A549 (cell line): ENCODE results near the gene TSTD1. TPM values are rescaled to one million over a fixed set of nuclear protein-coding genes. Genes with fewer than 3 reads are reported as not detected.

Experiments used
- ATAC-seq, 2 experiments: fragments of 200-7000 bp in 1 of 2; fragments of >200 bp in 1 of 2; cut with Nextera tagmentation in 1 of 2; cut with Tn5 transposase in 1 of 2; 3 replicates each; pipeline versions ENCODE4 v1.8.0 to v1.9.1; 2018 to 2020; ENCODE audit warnings: mild to moderate bottlenecking in 1 of 2, moderate library complexity in 1 of 2
- CTCF ChIA-PET: fragments of 300-600 bp; sonication (Branson Sonifier 250); formaldehyde crosslinking; extraction: SDS; loops from one replicate; lab custom pipeline; 2021; ENCODE audit warnings: antibody characterized with exemption, inconsistent platforms; lab: Yijun Ruan, JAX
- POLR2A ChIA-PET: fragments of 350-600 bp; formaldehyde crosslinking; extraction: SDS; loops from one replicate; lab custom pipeline; 2021; ENCODE audit warnings: antibody characterized with exemption, inconsistent platforms; lab: Yijun Ruan, JAX
- DNase-seq, 2 experiments: peaks; one replicate each; pipeline versions ENCODE4 v3.0.0 to v3.0.0-alpha.2; 2011 to 2016; ENCODE audit warnings: low read depth in 1 of 2, low spot score in 1 of 2
- FAIRE-seq: peaks from 2 replicates; lab custom pipeline; 2011; peaks lifted over from hg19 to GRCh38; lab: Jason Lieb, UNC
- H3K27ac ChIP-seq, 2 experiments: fragments of >200 bp; sonication (Bioruptor Twin); formaldehyde crosslinking; 3 replicates each; pipeline ENCODE4 v1.5.1; 2016 to 2017
- H3K4me1 ChIP-seq: fragments of >200 bp; sonication (Bioruptor Twin); formaldehyde crosslinking; 3 replicates; pipeline ENCODE4 v1.6.1; 2016
- H3K4me2 ChIP-seq: fragments of >200 bp; sonication (Bioruptor Twin); formaldehyde crosslinking; 3 replicates; pipeline ENCODE4 v1.6.1; 2016
- H3K4me3 ChIP-seq: fragments of >200 bp; sonication (Bioruptor Twin); formaldehyde crosslinking; 3 replicates; pipeline ENCODE4 v1.5.1; 2016
- H3K9me3 ChIP-seq: fragments of >200 bp; sonication (Bioruptor Twin); formaldehyde crosslinking; 3 replicates; pipeline ENCODE4 v1.6.1; 2016
- CBX2 ChIP-seq: fragments of 200-600 bp; sonication (generic); IDR thresholded peaks from 2 replicates; pipeline ENCODE4 v1.6.1; 2016; ENCODE audit warnings: low read depth, mild to moderate bottlenecking, borderline replicate concordance
- CBX8 ChIP-seq: fragments of 200-600 bp; sonication (generic); IDR thresholded peaks from 2 replicates; pipeline ENCODE4 v1.6.1; 2016
- CEBPB ChIP-seq, 2 experiments: fragments of >200 bp in 1 of 2; sonication (Bioruptor Twin) in 1 of 2; formaldehyde crosslinking in 1 of 2; IDR thresholded peaks; 2 replicates each; pipeline ENCODE4 v1.6.1; 2012 to 2016
- CTCF ChIP-seq: fragments of >200 bp; sonication (Bioruptor Twin); formaldehyde crosslinking; IDR thresholded peaks from 3 replicates; pipeline ENCODE4 v1.5.1; 2016
- EP300 ChIP-seq, 2 experiments: fragments of >200 bp; sonication (Bioruptor Twin); formaldehyde crosslinking; IDR thresholded peaks; 2 replicates in 1 of 2; 3 replicates in 1 of 2; pipeline ENCODE4 v1.6.1; 2016 to 2017
- FOSL2 ChIP-seq, 2 experiments: fragments of 450-650 bp in 1 of 2; fragments of >200 bp in 1 of 2; sonication (Bioruptor Twin) in 1 of 2; formaldehyde crosslinking; IDR thresholded peaks; 2 replicates each; pipeline versions ENCODE4 v1.5.0 to v1.6.1; 2016 to 2020; ENCODE audit warnings: mild to moderate bottlenecking in 1 of 2, moderate library complexity in 1 of 2
- HOXB5 ChIP-seq: fragments of 250-450 bp; sonication (Bioruptor Pico); IDR thresholded peaks from 2 replicates; pipeline ENCODE4 v1.5.0; 2020; ENCODE audit warnings: mild to moderate bottlenecking, moderate library complexity
- MYC ChIP-seq: IDR thresholded peaks from 2 replicates; pipeline ENCODE4 v1.6.1; 2012; ENCODE audit warnings: mild to moderate bottlenecking, inconsistent platforms, low read length, improper control_type of control experiment, borderline replicate concordance
- NPAS2 ChIP-seq: fragments of 250-450 bp; sonication (Bioruptor Pico); IDR thresholded peaks from 2 replicates; pipeline ENCODE4 v1.8.0; 2022; ENCODE audit warnings: mild to moderate bottlenecking, moderate library complexity, borderline replicate concordance
- NR3C1 ChIP-seq: fragments of >200 bp; sonication (Bioruptor Twin); formaldehyde crosslinking; IDR thresholded peaks from 3 replicates; pipeline ENCODE4 v1.6.1; 2017
- PBX3 ChIP-seq: IDR thresholded peaks from 2 replicates; pipeline ENCODE4 v1.6.1; 2012
- POLR2A ChIP-seq: IDR thresholded peaks from 2 replicates; pipeline ENCODE4 v1.6.1; 2012; ENCODE audit warnings: mild to moderate bottlenecking, low read length
- RAD21 ChIP-seq, 2 experiments: fragments of >200 bp in 1 of 2; sonication (Bioruptor Twin) in 1 of 2; formaldehyde crosslinking in 1 of 2; IDR thresholded peaks in 1 of 2; conservative IDR thresholded peaks in 1 of 2; 2 replicates in 1 of 2; 3 replicates in 1 of 2; pipeline ENCODE4 v1.6.1; 2012 to 2018; ENCODE audit warnings: inconsistent platforms in 1 of 2
- SMC3 ChIP-seq: fragments of >200 bp; sonication (Bioruptor Twin); formaldehyde crosslinking; IDR thresholded peaks from 3 replicates; pipeline ENCODE4 v1.6.1; 2018; ENCODE audit warnings: inconsistent platforms
- ZSCAN20 ChIP-seq: fragments of 250-450 bp; sonication (Bioruptor Pico); IDR thresholded peaks from 2 replicates; pipeline ENCODE4 v1.8.0; 2022; ENCODE audit warnings: mild to moderate bottlenecking, moderate library complexity
- WGBS: methylation state at CpG from one replicate; pipeline ENCODE4 v1.1.6; 2017; ENCODE audit errors: missing lambda C conversion rate; 5-methylcytosine and 5-hydroxymethylcytosine counted together
- polyA plus RNA-seq, 4 experiments: library from polyadenylated mRNA; depleted of rRNA in 3 of 4; stranded (reverse); fragments of >200 nt; fragmentation: RNase III in 1 of 4; extraction: RNeasy Plus Mini Kit Qiagen cat#74134 plus additional on column Dnase treatment in 1 of 4; gene quantifications; 2 replicates in 3 of 4; 3 replicates in 1 of 4; pipeline ENCODE4 v1.2.3, GENCODE V29; 2011 to 2017
- TF ChIP-seq, protein P1 (sequence below): fragments of 200-600 bp; sonication (generic); IDR thresholded peaks from 2 replicates; pipeline ENCODE4 v1.6.1; 2016; ENCODE audit warnings: antibody characterized with exemption, mild to moderate bottlenecking, moderate library complexity
- TF ChIP-seq, protein P2 (sequence below): fragments of >200 bp; sonication (Bioruptor Twin); formaldehyde crosslinking; IDR thresholded peaks from 2 replicates; pipeline ENCODE4 v1.6.1; 2016
- TF ChIP-seq, protein P3 (sequence below): fragments of 150-350 bp; IDR thresholded peaks from 2 replicates; pipeline ENCODE4 v1.6.1; 2014; ENCODE audit warnings: low read depth, mild to moderate bottlenecking, low read length

TSTD1 gene
- polyA plus RNA-seq, 2 of the 4 experiments (the other 2 are of a cell fraction): 0.17 TPM; not detected in 1

DNA sequence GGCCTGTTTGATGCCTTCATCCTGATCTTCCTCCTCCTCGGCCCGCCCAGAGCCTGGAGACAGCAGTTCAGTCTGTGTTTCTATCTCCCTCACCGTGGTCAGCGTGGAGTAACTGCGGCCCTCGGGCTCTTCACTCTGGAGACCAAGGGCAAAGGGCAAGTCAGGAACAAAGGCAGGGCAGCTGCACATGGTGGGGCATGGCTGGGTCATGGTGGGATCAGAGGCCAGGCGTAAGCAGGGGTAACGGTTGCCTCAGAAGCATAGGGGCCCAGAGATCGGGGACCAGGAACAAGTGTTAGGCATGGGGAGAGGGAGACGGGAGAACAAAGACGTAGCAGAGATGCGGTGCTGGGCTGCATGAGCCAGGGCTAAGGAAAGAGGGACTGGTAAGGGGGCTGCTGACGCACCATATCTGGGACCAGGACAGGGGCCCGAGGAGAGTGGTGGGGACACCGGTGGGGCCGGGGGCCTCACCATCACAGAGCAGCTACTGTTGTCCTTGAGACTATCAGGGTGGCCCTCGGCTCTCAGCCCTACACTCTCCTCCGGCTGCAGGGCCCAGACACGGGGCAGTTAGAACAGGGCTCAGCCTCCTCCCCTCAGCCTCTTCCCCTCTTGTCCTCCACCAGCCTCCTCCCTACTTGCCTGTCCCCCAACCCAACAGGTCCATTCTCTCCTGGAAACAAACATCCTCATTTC lies 34.1 kb upstream of the TSTD1 start:
- ATAC-seq: no peak
- WGBS: 92% methylated on average over 19 of the region's 19 CpGs
- Histone ChIP-seq H3K4me2 (0 out of 3 replicates have a peak overlapping the region, but pooled peaks have one; percentile 26), H3K4me1 (peaks cover 27% of the 10 kb centered on the region), H3K9me3 (no peaks in the 10 kb centered on the region), H3K4me3 (no peak overlapping the region), H3K27ac (peak overlapping the region in 1 of 2 experiments; percentile 71; a peak in 3 of 6 replicates)
- DNase-seq: no peak
- no peak for FAIRE-seq
- no peak for TF ChIP-seq ZSCAN20 (CRISPR knock-in tag)
- TF ChIP-seq CBX8: no peak
- no peak for TF ChIP-seq CBX2
- TF ChIP-seq PBX3: no peak
- TF ChIP-seq SMC3: no peak
- no peak for TF ChIP-seq HOXB5
- TF ChIP-seq, protein P1, sequence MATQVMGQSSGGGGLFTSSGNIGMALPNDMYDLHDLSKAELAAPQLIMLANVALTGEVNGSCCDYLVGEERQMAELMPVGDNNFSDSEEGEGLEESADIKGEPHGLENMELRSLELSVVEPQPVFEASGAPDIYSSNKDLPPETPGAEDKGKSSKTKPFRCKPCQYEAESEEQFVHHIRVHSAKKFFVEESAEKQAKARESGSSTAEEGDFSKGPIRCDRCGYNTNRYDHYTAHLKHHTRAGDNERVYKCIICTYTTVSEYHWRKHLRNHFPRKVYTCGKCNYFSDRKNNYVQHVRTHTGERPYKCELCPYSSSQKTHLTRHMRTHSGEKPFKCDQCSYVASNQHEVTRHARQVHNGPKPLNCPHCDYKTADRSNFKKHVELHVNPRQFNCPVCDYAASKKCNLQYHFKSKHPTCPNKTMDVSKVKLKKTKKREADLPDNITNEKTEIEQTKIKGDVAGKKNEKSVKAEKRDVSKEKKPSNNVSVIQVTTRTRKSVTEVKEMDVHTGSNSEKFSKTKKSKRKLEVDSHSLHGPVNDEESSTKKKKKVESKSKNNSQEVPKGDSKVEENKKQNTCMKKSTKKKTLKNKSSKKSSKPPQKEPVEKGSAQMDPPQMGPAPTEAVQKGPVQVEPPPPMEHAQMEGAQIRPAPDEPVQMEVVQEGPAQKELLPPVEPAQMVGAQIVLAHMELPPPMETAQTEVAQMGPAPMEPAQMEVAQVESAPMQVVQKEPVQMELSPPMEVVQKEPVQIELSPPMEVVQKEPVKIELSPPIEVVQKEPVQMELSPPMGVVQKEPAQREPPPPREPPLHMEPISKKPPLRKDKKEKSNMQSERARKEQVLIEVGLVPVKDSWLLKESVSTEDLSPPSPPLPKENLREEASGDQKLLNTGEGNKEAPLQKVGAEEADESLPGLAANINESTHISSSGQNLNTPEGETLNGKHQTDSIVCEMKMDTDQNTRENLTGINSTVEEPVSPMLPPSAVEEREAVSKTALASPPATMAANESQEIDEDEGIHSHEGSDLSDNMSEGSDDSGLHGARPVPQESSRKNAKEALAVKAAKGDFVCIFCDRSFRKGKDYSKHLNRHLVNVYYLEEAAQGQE: no peak
- TF ChIP-seq NPAS2 (CRISPR knock-in tag): no peak
- TF ChIP-seq CEBPB (IDR thresholded peaks at IDR 0.05): no peak
- TF ChIP-seq, protein P2, sequence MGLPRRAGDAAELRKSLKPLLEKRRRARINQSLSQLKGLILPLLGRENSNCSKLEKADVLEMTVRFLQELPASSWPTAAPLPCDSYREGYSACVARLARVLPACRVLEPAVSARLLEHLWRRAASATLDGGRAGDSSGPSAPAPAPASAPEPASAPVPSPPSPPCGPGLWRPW: no peak
- no peak for TF ChIP-seq EP300 (IDR thresholded peaks at IDR 0.05)
- no peak for TF ChIP-seq POLR2A
- POLR2A ChIA-PET: interaction anchor here (0.5 kb wide), 1 partner anchor 82 kb away, joined by 3 read pairs; no protein-coding TSS in a partner anchor
- CTCF ChIA-PET: interaction anchor here (0.7 to 13.9 kb wide), 18 partner anchors 9 to 346 kb away, joined by 3 to 319 read pairs (median 4); partner anchors contain the start of genes F11R, KLHDC9 and NECTIN4

DNA sequence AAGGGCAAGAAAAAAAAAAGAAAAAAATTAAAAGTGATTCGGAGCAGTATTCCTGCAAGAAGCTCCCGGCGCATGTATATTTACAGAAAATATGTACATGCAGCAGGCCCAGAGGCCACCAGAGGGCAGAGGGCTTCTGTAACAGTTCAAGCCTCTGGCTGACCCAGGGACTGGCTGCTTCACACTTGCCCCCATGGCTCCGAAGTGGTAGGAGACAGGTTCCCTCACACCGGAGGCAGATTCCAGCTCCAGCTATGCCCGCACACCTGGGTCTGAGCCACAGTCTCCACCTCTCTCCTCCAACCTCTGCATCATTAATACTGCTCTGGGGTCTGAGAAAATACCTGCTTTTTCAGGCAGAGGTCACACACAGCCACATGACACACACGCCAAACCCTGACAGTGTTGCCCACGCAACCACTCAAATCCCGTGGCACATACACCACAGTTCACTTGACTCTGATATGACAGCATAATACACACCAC lies 33.2 kb upstream of the TSTD1 start:
- H3K4me3 ChIP-seq: no peak overlapping the region
- FAIRE-seq (no peak), ATAC-seq (peak; percentile 77 to 83), DNase-seq (peak; percentile 70 to 72)
- peaks cover 27% of the 10 kb centered on the region for H3K4me1 ChIP-seq
- TF ChIP-seq MYC: no peak
- no peak for TF ChIP-seq FOSL2 (IDR thresholded peaks at IDR 0.05)
- TF ChIP-seq FOSL2 (CRISPR knock-in tag; IDR thresholded peaks at IDR 0.05): no peak
- peak; percentile 91 for TF ChIP-seq SMC3
- TF ChIP-seq, protein P3, sequence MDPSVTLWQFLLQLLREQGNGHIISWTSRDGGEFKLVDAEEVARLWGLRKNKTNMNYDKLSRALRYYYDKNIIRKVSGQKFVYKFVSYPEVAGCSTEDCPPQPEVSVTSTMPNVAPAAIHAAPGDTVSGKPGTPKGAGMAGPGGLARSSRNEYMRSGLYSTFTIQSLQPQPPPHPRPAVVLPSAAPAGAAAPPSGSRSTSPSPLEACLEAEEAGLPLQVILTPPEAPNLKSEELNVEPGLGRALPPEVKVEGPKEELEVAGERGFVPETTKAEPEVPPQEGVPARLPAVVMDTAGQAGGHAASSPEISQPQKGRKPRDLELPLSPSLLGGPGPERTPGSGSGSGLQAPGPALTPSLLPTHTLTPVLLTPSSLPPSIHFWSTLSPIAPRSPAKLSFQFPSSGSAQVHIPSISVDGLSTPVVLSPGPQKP: no peak
- no peak for TF ChIP-seq NR3C1
- TF ChIP-seq CTCF: peak; percentile 75
- TF ChIP-seq RAD21 (conservative IDR thresholded peaks at IDR 0.05 in 1 of 2, IDR thresholded peaks at IDR 0.05 in 1 of 2): peak; percentile 73 to 81
- H3K4me2 ChIP-seq: no peak overlapping the region
- 62% methylated on average over 9 of the region's 9 CpGs for WGBS
- POLR2A ChIA-PET: interaction anchor here (0.6 to 0.7 kb wide), 2 partner anchors 16 to 20 kb away, joined by 3 read pairs; no protein-coding TSS in a partner anchor
- H3K9me3 ChIP-seq: no peaks in the 10 kb centered on the region
- H3K27ac ChIP-seq: peak overlapping the region in 1 of 2 experiments; percentile 51; a peak in 2 of 6 replicates
- CTCF ChIA-PET: interaction anchor here (0.6 to 13.9 kb wide), 36 partner anchors 8 to 345 kb away, joined by 3 to 319 read pairs (median 5); partner anchors contain the start of genes B4GALT3, DEDD, F11R and ITLN2
